Left renal pelvis (tissue), 4 donors: ENCODE measurements around the gene STPG3. TPM values are rescaled to one million over a fixed set of nuclear protein-coding genes. Genes with fewer than 3 reads are reported as not detected.
"Not testable (repeated sequence)": the region's sequence is repeated elsewhere in the genome, so short reads cannot be mapped to it uniquely, and the experiment has no call there.

ENCODE experiments used
- DNase-seq, 4 donors: peaks; one replicate each; pipeline ENCODE4 v3.0.0-alpha.2; 2013; ENCODE audit warnings: low read depth in 4 of 4, low spot score in 3 of 4
- polyA plus RNA-seq, 4 donors: library from polyadenylated mRNA; unstranded; fragments of 120-200 nt; gene quantifications; one replicate each; pipeline ENCODE4 v1.2.1, GENCODE V29; 2013; ENCODE audit not compliant: insufficient read length in 4 of 4

The STPG3 gene
- polyA plus RNA-seq, 4 donors, result 0.57 to 4.8 (median 1.7) TPM

DNA sequence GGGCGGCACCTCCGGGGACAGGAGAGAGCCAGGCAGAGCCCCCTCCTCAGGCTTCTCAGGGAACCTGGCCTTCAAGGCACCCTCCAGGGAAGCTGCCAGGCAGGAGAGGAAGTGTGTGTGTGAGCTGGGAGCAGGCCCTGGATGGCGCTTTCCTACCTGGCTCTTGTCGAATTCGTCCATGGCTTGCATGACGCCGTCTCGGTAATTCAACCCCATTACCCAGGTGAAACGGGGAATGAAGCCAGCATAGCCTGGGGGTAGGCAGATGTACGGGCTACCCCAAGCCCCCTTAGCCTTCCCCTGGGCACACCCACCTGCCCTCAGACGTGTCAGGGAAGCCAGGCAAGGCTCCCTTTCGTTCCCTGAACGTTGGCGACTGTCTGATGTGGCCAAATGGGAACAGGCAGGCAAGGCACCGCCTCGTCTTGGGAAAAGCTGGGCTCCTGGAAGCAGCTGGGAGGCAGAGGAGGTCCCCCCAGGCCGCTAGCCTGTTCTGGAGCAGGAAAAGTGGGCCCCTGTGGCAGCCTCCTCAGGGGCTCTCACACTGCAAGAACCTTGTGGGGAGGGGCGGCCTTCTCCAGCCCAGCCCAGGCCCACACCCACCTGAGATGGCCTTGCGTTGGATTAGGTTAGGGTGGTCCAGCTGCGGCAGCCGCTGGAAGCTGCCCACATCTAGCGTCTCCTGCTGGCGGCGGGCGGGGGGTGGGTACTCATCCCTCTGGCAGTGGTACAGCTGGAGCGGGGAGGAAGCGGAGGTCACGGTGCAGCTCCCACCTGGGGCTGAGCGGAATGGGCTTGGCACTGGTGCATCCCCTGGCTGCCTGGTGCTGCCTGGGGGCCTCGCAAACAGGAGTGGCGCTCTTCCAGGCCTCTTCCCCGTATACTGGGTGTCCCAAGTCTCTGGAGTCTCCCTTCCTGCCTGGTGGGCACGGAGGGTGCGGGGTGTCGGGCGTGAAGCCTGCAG, 6.3 kb upstream of the STPG3 start:
- DNase-seq, result no peak

DNA sequence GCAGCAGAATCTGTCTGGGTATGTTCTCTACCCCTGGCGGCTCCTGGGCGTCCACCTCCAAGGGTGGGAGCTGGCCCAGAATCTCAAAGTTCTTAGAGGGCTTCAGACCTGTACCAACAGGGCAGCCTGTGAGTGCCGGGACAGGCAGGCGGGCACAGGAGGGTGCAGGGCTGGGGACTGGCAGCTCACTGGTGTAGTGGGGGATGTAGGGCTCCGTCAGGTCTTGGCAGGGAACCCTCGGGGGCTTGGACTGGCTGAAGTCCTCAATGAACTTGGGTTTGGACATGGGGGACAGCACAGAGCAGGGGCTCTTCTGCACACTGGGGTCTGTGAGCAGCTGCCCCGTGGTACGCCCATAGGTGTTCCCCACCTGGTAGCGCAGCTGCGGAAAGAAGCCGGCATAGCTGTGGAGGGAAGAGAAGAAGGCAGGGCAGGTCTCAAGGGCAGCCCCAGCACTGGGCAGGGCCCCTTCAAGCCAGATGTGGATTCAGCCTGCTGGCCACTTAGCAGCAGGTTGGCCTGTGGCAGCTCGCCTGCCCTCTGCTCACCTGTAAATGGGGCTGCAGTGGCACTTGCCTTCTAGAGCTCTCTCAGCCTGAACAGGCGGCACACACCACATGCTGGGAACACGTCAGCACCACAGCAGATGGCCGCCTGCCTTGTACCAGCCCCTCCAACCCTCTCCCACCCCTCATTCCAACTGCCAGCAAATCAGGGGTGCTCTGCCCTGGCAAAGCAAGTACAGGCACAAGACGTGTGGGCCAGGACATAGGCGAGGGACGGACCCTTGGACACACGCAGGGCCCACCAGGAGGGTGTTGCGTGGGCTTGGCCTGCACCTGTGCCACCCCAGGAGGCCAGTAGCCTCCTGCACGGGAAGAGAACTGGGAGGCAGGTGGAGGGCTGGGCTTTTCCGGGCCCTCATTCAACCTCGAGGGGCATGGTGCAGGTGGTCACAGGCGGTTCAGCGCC, 5.3 kb upstream of the STPG3 start:
- DNase-seq, result no peak

DNA sequence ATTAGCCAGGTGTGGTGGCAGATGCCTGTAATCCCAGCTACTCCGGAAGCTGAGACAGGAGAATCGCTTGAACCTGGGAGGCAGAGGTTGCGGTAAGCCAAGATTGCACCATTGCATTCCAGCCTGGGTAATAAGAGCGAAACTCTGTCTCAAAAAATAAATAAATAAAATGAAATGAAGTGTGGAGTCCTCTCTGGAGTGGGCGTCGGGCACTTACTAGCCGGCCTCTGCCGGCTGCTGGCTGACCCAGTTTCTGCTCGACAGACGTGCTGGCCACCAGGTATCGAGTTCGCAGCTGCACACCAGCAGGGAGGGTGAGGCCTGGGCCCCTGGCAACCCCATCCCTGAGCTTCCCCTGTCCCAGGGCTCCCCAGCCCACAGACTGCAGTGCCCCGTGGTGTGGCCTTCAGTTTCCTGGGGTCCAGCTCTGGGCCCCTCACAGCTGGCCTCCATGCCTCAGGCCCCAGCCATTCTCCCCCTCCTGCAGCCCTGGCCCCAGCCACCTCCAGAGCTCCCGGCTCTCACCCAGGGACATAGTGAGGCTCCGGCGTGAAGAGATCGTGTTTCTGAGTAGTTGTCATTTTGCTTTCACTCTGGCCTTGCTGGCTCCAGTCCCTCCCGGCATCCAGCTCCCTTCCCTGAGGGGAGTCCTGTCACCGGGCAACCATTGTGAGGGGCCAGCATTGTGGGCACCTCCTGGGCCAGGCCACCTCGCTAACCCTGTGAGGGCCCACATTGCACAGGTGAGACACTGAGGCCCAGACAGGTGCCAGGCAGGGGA, 3.8 kb upstream of the STPG3 start:
- DNase-seq, result no peak

DNA sequence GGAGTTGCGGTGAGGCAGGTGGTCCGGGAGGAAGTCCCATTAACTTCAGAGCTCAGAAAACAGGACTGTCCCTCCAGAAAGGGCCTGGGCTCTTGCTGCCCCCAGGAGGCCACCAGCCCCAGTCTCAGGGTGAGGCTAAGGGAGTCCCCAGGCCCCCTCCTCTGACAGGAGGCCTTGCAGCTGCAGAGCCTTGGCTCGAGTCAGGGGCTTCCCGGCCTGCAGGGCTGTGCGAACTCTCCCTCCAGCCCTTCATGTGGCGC, 3.2 kb upstream of the STPG3 start:
- DNase-seq, result no peak

- no peak for DNase-seq
Measured at GRCh38 chr9:137250329-137251193, 525 bp upstream of the STPG3 start.

DNA sequence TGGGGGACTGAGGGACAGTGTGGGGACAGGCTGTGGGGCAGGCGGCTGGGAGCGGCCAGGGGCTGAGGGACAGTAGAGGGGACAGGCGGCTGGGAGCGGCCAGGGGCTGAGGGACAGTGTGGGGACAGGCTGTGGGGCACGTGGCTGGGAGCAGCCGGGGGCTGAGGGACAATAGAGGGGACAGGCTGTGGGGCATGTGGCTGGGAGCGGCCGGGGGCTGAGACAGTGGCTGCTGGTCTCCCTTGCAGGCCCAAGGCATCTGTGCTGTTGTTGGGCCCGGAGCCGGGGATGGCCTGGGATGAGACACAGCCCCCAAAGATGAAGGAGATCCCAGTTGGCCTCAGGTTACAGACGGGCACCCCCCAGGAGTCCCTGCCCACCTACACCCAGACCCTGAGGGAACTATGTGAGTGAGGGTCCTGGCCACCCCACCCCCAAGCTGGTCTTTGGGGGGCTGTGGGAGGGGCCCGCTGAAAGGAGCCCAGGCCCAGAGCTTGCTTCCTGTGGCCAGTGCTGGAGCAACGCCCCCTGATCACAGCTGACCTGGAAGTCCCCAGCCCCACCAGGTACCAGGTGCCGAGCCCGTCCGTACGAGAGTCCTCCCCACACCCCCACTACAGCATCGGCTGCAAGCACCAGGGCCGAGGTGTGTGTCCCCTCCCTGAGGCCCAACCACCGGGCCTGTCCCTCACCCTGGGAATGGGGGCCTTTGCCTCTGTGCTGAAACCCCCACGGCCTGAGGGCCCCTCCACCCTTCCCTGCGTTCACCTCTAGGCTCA, 593 bp downstream of the STPG3 start:
- no peak for DNase-seq

DNA sequence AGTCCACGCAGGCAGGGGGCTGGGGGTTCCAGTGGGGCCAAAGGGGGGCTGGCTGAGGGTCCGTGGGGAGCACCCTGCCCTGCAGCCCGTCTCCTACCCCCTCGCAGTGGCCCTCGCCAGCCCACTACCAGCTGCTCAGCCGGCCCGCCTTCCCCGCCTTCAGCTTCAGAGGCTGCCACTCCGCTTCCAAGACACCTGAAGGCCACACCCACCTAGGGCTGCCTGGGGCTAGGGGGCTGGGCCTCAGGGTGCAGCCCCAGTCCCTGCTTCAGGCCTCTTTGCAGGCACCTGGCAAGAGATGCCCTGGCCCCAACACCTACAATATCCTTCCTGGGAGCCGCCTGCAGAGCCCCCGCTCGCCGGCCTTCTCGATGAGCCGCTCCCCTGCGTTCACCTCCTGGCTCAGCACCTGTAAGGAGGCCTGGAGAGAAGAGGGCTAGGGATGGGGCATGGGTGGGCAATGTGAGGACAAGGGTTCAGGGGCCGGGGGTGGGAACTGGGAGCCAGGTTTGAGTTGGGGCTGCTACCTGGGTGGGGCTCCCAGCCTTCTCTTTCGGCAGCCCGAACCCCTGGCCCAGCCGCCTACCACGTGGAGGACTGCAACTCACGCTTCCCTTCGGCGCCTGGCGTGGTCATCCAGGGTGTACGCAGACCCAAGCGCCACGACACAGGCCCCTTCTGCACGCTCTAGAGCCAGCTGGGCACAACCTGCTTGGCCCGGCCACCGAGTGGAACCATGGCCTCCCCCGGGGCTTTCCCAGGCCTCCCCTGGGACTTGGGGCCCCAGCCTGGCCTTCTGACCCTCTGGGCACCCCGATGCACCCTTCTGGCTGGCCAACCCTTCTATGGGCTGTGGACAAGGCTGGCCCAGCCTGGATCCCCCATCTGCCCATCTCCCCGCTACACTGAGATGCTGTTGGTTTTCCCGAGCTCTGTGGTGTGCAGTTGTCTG, 1.7 kb downstream of the STPG3 start:
- DNase-seq, result no peak

- DNase-seq, result no peak
Measured at GRCh38 chr9:137253717-137254623, 2.9 kb downstream of the STPG3 start.

DNA sequence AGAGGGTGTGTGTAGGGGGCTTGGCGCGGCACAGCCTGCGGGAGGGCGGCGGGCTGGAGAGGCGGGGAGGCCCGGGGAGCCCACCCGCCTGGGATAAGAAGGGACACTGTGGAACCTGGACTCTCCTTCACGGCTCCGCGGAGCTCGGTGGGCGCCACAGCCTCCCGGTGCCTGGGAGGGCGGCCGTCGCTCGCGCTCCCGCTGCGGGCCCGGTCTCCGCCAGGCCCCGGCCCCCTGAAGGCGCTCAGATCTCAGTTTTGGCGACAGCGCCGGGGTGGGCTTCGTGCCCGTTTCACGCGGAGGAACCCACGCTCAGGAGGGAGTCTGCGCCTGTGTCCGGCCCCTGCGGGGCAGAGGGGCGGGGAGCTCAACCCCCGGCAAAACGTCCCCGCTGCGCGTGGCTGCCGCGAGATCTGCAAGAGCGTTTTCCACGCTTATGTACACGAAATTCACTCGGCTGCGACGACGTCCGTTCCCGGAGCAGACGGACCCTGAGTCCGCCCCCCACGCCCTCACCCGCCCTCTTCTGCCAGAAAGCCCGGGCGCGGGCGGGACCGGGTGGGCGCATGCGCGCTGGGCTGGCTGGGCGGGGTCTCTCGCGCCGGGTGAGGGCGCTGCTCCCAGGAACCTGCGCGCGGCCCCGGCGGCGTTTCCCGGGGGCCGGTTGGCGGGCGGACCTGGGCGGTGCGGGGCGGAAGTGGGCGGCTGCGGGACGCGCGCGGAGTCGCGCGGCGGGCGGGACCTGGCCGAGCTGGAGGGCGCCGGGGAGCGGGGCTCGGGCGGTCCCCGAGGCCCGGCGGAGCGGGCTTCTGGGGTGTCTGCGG, 3.8 kb downstream of the STPG3 start, which contains the start of gene NELFB:
Gene NELFB (plus strand): TSS at position 704 of the 824 bp plus-strand sequence.
- peak; percentile 65 to 84 (median 78) for DNase-seq

DNA sequence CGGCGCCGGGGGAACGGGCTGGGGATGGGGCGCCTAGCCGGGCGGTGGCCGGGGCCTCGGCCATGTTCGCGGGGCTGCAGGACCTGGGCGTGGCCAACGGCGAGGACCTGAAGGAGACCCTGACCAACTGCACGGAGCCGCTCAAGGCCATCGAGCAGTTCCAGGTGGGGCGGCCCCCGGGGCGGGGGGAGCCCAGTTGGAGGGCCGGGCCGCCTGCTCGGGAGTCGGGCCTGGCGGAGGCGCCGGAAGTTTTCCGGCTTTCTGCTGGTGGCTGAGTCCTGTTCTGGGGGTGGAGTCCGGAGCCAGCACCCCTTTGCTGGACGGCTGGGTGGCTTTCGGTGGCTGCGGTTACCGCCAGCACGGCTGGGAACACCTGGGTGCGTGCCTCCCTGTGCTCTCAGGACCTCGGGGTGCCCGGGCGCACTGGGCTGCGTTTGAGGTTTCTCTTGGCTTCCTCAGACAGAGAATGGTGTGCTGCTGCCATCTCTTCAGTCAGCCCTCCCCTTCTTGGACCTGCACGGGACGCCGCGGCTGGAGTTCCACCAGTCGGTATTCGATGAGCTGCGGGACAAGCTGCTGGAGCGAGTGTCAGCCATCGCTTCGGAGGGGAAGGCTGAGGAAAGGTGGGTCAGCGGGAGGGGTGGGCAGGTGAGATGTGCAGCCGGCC, 4.5 kb downstream of the STPG3 start:
- no peak for DNase-seq

DNA sequence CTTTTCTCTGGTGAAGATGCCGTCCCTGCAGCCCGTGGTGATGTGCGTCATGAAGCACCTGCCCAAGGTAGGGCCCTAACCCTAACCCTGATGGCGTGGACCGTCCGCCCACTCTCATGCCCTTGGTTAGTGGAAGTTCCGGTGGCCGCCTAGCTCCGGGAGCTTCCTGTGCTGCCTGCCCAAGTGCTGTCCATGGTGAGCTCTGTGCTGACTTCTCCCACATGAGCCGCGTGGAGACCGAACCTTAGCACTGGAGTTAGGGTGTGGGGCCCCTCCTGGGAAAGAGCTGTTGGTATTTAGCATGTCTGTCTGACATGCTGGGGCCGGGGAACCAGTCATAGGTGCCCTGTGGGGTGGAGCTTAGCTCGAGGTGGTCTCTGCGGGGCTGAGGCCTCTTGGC, 5.3 kb downstream of the STPG3 start:
- no peak for DNase-seq

DNA sequence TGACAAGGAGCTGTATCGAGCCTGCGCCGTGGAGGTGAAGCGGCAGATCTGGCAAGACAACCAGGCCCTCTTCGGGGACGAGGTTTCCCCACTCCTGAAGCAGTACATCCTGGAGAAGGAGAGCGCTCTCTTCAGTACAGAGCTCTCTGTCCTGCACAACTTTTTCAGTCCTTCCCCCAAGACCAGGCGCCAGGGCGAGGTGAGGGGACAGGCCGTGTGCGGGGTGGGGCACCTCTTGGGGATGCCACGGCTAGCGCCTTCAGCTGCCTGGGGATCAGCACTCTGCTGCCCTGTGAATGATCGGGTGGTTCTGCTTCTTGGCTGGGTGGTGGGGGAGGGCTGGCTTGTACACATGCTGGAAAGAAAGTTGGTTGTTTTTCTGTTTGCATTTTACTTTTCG, 5.8 kb downstream of the STPG3 start:
- DNase-seq, result no peak

- DNase-seq, result not testable (repeated sequence)
Measured at GRCh38 chr9:137262173-137262908, 11.3 kb downstream of the STPG3 start.

- no peak for DNase-seq
Measured at GRCh38 chr9:137262909-137263285, 11.8 kb downstream of the STPG3 start.

- no peak for DNase-seq
Measured at GRCh38 chr9:137263506-137263905, 12.4 kb downstream of the STPG3 start.
